ENCODE results near the gene CNGA3. TPM values are rescaled to one million over a fixed set of nuclear protein-coding genes. Genes with fewer than 3 reads are reported as not detected.

Gene CNGA3
- total RNA-seq, 1 experiment from 2014 or later = not detected

DNA sequence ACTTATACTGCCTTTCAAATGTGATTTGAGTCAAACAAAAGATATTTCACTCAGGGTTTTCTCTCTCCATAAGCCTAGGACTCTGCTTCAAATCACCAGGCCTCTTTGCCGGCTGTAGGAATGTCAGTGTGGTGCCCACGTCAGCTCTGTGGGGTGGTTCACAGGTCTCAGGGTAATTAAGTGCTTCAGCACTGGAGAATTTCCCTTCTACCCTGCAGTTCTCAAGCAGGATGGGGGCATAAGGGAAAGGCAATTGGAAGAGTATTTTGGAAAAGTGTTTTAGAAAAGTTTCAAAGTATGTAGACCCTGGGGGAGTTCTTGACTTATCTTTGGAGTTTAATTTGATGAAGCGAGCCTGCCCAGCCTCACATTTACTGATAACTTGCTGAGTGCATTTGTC, 9.6 kb downstream of the CNGA3 start:
- H3K9me3 Mint-ChIP-seq (ENCODE audit: low read depth, unreplicated experiment) = no peaks in the 10 kb centered on the region
- TF ChIP-seq CTCF (IDR thresholded peaks at IDR 0.05; ENCODE audit: unreplicated experiment) = no peak
- H3K4me1 Mint-ChIP-seq (ENCODE audit: low read depth, unreplicated experiment) = no peaks in the 10 kb centered on the region
- BruUV-seq (replicated peaks) = no TSS peak
- CTCF ChIA-PET = no interaction called here
- H3K36me3 Mint-ChIP-seq (ENCODE audit: insufficient read depth, unreplicated experiment) = no peaks in the 10 kb centered on the region
- no peak overlapping the region for H3K27ac Mint-ChIP-seq (ENCODE audit: unreplicated experiment)
- no peak for DNase-seq
- H3K27me3 Mint-ChIP-seq (ENCODE audit: unreplicated experiment) = peaks cover 49% of the 10 kb centered on the region
- intact Hi-C loops (cut with micrococcal nuclease; ENCODE audit: unreplicated experiment) = no loop called here
- H3K4me3 Mint-ChIP-seq (ENCODE audit: low read depth, unreplicated experiment) = no peak overlapping the region

DNA sequence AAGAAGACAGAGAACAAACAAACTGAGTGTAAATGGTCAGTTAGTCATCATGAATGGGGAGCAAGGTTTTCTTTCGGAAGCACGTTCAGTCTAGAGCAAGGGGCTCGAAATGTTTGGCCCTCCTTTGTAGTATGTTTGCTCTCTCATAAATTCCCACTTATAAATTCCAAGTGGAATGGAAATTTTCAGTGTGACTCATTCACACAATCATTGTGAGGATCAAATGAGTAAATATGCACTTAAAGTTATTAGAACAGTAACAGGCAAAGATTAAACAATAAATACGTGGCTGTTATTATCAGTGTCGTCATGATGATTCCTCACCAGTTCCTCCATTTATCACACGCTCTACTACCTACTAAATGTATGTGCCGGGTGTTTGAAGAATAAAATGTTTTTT, 10.5 kb downstream of the CNGA3 start:
- no peak for DNase-seq
- intact Hi-C loops (cut with micrococcal nuclease; ENCODE audit: unreplicated experiment) = no loop called here
- Mint-ChIP-seq H3K36me3 (ENCODE audit: insufficient read depth, unreplicated experiment) (no peaks in the 10 kb centered on the region), H3K4me3 (ENCODE audit: low read depth, unreplicated experiment) (no peak overlapping the region), H3K9me3 (ENCODE audit: low read depth, unreplicated experiment) (no peaks in the 10 kb centered on the region), H3K27ac (ENCODE audit: unreplicated experiment) (no peak overlapping the region), H3K4me1 (ENCODE audit: low read depth, unreplicated experiment) (no peaks in the 10 kb centered on the region), H3K27me3 (ENCODE audit: unreplicated experiment) (peaks cover 41% of the 10 kb centered on the region)
- CTCF ChIA-PET = no interaction called here
- TF ChIP-seq CTCF (IDR thresholded peaks at IDR 0.05; ENCODE audit: unreplicated experiment) = no peak
- no TSS peak for BruUV-seq (replicated peaks)

- no peak for DNase-seq
- no peak for TF ChIP-seq CTCF (IDR thresholded peaks at IDR 0.05; ENCODE audit: unreplicated experiment)
- no peaks in the 10 kb centered on the region for H3K9me3 Mint-ChIP-seq (ENCODE audit: low read depth, unreplicated experiment)
- H3K4me1 Mint-ChIP-seq (ENCODE audit: low read depth, unreplicated experiment) = no peaks in the 10 kb centered on the region
- no TSS peak for BruUV-seq (replicated peaks)
- CTCF ChIA-PET = no interaction called here
- H3K27me3 Mint-ChIP-seq (ENCODE audit: unreplicated experiment) = peaks cover 32% of the 10 kb centered on the region
- intact Hi-C loops (cut with micrococcal nuclease; ENCODE audit: unreplicated experiment) = no loop called here
- H3K36me3 Mint-ChIP-seq (ENCODE audit: insufficient read depth, unreplicated experiment) = no peaks in the 10 kb centered on the region
- H3K27ac Mint-ChIP-seq (ENCODE audit: unreplicated experiment) = no peak overlapping the region
- H3K4me3 Mint-ChIP-seq (ENCODE audit: low read depth, unreplicated experiment) = no peak overlapping the region
These were observed 11.6 kb downstream of the CNGA3 start for GRCh38 chr2:98357849-98358248.

DNA sequence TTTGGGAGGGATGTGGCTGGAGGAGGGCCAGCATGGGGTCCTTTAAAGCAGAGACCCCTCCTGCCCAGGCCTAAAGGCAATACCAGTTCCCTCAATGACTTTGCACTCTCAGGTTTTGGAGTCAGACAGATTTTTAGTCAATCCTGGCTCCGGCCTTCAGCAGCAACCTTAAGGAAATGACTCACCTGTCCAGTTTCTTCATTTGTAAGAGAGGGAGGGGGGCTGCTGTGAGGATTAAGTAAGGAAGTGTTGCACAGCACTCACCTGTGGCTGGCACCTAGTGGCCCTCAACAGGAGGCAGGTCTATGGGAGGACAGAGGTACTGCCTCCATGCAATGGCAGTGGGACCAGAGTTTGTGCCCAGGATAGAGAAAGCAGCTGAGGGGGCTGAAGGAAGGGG, 13.7 kb downstream of the CNGA3 start:
- DNase-seq = no peak
- intact Hi-C loops (cut with micrococcal nuclease; ENCODE audit: unreplicated experiment) = no loop called here
- TF ChIP-seq CTCF (IDR thresholded peaks at IDR 0.05; ENCODE audit: unreplicated experiment) = no peak
- no TSS peak for BruUV-seq (replicated peaks)
- no peaks in the 10 kb centered on the region for H3K36me3 Mint-ChIP-seq (ENCODE audit: insufficient read depth, unreplicated experiment)
- no peak overlapping the region for H3K4me3 Mint-ChIP-seq (ENCODE audit: low read depth, unreplicated experiment)
- no peaks in the 10 kb centered on the region for H3K4me1 Mint-ChIP-seq (ENCODE audit: low read depth, unreplicated experiment)
- CTCF ChIA-PET = no interaction called here
- no peaks in the 10 kb centered on the region for H3K9me3 Mint-ChIP-seq (ENCODE audit: low read depth, unreplicated experiment)
- H3K27ac Mint-ChIP-seq (ENCODE audit: unreplicated experiment) = no peak overlapping the region
- peaks cover 44% of the 10 kb centered on the region for H3K27me3 Mint-ChIP-seq (ENCODE audit: unreplicated experiment)

GRCh38 chr2:98367721-98368120, 21.5 kb downstream of the CNGA3 start:
- peaks cover 4% of the 10 kb centered on the region for H3K9me3 Mint-ChIP-seq (ENCODE audit: low read depth, unreplicated experiment)
- no peaks in the 10 kb centered on the region for H3K4me1 Mint-ChIP-seq (ENCODE audit: low read depth, unreplicated experiment)
- no peak overlapping the region for H3K27ac Mint-ChIP-seq (ENCODE audit: unreplicated experiment)
- no peak for TF ChIP-seq CTCF (IDR thresholded peaks at IDR 0.05; ENCODE audit: unreplicated experiment)
- H3K36me3 Mint-ChIP-seq (ENCODE audit: insufficient read depth, unreplicated experiment) = no peaks in the 10 kb centered on the region
- H3K27me3 Mint-ChIP-seq (ENCODE audit: unreplicated experiment) = peaks cover 60% of the 10 kb centered on the region
- CTCF ChIA-PET = no interaction called here
- intact Hi-C loops (cut with micrococcal nuclease; ENCODE audit: unreplicated experiment) = no loop called here
- no TSS peak for BruUV-seq (replicated peaks)
- no peak overlapping the region for H3K4me3 Mint-ChIP-seq (ENCODE audit: low read depth, unreplicated experiment)
- no peak for DNase-seq

All from Calu3 (cell line).